GM19193 (cell line): Measurements from ENCODE around the gene IL20.

Experiments used
- POLR2A ChIP-seq: IDR thresholded peaks from 4 replicates; pipeline ENCODE4 v1.6.1; 2011; ENCODE audit not compliant: insufficient read depth, insufficient read length; ENCODE audit errors: extremely low read depth

The IL20 gene, protein sequence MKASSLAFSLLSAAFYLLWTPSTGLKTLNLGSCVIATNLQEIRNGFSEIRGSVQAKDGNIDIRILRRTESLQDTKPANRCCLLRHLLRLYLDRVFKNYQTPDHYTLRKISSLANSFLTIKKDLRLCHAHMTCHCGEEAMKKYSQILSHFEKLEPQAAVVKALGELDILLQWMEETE

DNA sequence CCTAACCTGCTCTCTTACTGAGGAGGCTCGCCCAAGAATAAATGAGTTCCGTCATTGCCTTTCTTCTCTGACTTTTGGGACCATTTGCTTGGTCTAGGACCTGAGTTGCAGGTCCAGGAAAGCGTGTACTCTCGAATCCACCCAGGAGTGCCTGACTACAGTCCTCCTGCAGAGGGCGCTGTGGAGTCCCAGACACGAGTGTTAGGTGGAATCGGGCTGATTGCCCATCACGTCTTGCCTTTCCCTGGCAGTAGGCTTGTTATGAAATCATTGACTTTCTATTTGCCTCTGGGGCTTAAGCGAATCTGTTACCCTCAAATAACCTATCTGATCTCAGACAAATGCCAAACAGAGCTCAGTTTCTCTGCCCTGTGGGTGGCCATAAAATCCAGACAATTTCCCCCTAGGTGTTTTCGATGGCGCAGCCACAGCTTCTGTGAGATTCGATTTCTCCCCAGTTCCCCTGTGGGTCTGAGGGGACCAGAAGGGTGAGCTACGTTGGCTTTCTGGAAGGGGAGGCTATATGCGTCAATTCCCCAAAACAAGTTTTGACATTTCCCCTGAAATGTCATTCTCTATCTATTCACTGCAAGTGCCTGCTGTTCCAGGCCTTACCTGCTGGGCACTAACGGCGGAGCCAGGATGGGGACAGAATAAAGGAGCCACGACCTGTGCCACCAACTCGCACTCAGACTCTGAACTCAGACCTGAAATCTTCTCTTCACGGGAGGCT is at the start of gene IL20:
Gene IL20, plus strand, starts transcription at position 685 of the 733 bp plus-strand sequence. CDS start 230 bp downstream, outside the sequence.
- TF ChIP-seq POLR2A, result no peak

GRCh38 chr1:206816390-206817287 is 48.8 kb upstream of the IL20 start:
- no peak for TF ChIP-seq POLR2A

DNA sequence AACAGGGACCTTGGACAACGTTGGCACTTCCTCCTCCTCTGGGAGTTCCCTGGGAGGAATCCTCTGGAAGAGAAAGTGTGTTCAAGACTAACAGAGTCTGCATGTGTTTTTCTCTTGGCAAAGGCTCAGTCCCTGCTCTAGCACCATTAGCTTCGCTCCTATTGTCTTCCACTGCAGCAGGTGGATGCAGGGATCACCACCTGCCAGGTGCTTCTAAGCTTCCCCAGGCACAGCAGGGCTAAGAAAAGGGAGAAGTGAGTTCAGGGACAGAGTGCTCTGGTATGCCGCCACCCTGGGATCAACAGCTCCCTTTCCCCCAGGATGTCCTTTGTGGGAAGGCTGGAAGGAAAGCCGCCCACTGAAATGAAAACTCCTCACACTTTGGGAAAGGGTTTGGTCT is 43.9 kb upstream of the IL20 start:
- no peak for TF ChIP-seq POLR2A

- no peak for TF ChIP-seq POLR2A
These were observed 41.7 kb upstream of the IL20 start for GRCh38 chr1:206823727-206824126.

DNA sequence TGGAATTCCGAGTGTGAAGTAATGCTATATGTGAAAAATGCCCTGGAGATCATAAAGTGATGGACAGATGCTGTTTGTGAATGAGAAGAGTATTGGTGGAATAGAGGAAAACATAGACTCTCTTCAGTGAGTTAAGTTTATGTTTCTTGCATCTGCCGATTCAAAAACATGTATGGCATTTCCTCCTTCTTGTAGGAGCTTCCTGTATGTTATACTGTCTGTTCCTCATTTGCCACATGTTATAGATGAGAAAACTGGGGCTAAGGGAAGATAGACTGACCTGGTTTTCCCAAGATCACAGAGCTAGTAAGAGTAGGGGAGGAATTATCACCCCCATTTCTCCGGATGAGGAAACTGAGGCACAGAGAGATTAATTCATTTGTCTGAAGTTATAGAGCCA is 41.1 kb upstream of the IL20 start:
- TF ChIP-seq POLR2A, result no peak

DNA sequence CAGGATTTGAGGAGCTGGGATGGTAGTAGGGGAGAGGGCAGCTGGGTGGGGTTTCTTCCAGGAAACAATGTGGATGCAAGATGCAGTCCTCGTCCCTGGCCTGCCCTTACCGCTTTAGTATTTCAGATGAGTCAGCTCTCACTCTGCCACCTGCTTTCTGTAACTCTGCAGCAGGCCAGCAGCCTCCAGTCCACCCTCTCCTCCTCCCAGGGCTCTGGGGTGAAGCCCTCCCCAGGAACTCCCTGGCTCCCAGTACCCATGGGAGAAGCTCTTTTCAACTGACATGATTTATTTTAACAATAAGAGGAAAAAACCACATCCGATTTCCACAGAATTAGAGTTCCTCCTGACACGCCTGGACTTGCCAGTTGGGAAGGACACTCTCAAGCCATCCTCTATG is 39.0 kb upstream of the IL20 start:
- TF ChIP-seq POLR2A, result no peak

DNA sequence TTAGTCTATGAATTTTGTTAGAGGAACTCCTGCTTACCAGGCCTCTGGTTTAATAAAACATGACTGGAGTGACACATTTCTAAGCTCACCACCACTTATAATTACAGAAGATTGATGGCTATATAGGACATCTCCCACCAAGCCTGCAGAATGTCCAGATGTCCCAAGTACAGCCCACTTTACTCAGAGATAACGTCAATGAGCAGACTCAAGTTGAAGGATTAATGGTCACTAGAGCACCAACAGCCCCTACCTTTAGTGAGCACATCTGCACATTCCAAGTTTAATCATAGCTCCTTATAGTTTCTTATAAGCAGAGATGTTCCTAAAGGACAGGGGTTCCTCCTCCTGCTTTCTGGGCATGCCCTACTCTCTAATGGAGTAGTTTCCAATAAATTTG is 37.4 kb upstream of the IL20 start:
- no peak for TF ChIP-seq POLR2A

- no peak for TF ChIP-seq POLR2A
These were observed 36.7 kb upstream of the IL20 start for GRCh38 chr1:206828765-206829164.

DNA sequence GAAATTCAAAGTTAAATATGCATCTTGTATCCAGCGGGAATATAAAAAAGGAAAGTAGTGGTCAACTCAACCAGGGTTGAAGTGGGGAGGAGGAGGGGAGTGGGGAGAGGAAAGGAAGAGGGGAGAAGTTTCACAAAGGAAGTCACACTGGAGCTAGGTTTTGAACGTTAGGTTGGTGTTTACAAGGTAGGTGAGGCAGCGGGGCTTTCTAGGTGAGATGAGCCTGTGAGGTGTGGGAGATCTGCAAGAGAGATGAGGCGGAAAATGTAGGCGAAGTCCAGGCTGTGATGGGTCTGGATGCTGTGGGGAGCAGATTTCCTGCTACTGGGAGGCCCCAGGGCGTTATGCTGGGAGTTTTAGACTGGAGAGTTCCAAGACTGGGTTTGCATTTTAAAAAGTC is 36.1 kb upstream of the IL20 start:
- TF ChIP-seq POLR2A, result no peak

- no peak for TF ChIP-seq POLR2A
These were observed 35.5 kb upstream of the IL20 start for GRCh38 chr1:206829875-206830274.

GRCh38 chr1:206831650-206832049 is 33.8 kb upstream of the IL20 start:
- no peak for TF ChIP-seq POLR2A

DNA sequence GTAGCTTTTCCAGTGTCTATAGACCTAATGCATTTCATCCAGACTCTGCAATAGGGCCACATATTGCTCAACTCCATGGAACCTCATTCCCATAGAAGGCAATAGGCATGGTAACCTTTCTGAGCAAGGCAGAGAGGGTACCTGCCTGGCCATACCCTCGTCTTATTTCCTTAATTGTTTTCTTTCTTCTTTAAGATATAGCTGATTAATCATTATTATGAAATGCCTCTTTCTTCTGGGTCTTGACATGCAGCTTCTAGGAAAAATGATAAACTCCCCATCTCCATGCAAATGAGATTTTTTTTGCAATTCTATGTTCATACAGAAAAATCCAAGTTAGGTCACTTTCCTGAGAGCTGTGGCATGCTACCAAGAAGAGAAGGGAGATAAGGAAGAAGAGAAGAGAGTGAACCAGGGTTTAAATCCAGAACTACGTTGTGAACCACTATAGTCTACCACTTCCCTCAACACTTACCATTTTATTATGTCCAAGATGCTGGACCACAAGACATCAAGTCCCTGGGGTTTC is 33.0 kb upstream of the IL20 start:
- TF ChIP-seq POLR2A, result no peak

DNA sequence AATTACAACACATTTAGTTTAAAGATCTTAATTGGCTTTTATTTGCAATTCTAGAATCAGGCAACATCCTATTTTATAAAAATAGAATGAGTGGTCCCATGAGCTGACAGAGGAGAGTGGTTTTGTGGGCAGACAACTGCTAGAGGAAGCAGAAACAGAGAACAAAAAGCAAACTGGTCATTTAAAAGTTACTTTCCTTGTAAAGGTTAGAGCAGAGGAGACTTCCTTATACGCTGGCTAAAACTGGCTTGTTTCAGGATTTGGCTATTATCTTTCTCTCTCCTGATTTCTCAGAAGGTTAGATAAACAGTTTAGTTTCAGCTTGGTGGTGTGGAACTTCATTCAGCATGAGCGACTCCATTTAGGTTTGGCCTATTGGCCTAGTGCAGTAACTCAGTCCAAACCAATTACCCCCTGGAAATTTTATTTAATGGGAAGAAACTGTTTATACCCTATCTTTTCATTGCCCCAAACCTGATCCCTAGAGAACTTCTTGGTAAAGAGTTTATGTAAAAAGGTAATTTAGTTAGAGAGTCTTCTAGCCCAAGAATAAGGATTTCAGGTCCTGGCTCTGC is 32.2 kb upstream of the IL20 start:
- TF ChIP-seq POLR2A, result no peak

DNA sequence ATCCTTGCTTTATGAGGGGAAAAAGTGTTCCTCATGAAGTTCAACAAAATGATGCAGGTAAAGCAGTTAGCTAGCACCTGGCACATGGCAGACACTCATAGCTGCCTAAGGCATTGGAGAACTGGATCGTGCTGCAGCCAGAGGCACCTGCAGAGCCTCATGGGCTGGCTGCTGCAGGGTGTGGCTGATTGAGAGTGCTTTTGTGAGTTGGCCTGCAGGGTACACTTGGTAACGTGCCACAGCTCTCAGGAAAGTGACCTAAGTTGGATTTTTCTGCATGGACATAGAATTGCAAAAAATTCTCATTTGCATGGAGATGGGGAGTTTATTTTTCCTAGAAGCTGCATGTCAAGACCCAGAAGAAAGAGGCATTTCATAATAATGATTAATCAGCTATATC is 31.6 kb upstream of the IL20 start:
- no peak for TF ChIP-seq POLR2A

DNA sequence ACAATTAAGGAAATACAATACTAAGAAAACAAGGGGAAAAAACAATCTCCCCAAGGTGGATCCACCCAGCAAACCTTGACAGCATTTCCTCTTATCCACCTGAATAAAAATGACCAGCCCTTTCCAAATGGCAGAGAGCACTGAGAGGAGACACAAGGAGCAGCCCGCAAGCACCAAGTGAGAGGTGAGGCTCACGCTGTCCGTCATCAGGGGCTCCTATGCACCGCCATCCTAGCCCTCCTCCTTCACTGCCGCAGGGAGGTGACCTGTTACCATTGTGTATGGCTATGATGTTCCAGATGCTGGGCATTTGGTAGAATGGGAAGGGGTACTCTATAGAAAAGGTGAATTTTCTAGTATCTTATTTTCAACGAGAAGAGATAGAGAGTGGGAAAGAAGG is 31.2 kb upstream of the IL20 start:
- TF ChIP-seq POLR2A, result no peak
